HG02678 (cell line): ENCODE measurements around the gene SRPRB.

Experiments used
- ATAC-seq: cut with Tn5 transposase; IDR thresholded peaks from one replicate; pipeline ENCODE4 v1.9.1; 2021; ENCODE audit warnings: mild to moderate bottlenecking, moderate library complexity; ENCODE audit not compliant: unreplicated experiment

The SRPRB gene

GRCh38 chr3:133840055-133840737 is 34.6 kb downstream of the SRPRB start:
- ATAC-seq: no peak

GRCh38 chr3:133840767-133841166 is 35.2 kb downstream of the SRPRB start:
- no peak for ATAC-seq

- ATAC-seq: no peak
Measured at GRCh38 chr3:133841196-133841595, 35.6 kb downstream of the SRPRB start.

GRCh38 chr3:133842158-133842557 is 36.5 kb downstream of the SRPRB start:
- ATAC-seq: no peak

GRCh38 chr3:133843634-133844033 is 38.0 kb downstream of the SRPRB start:
- ATAC-seq: no peak

GRCh38 chr3:133845127-133845526 is 39.5 kb downstream of the SRPRB start:
- no peak for ATAC-seq

- no peak for ATAC-seq
Measured at GRCh38 chr3:133849346-133849745, 43.7 kb downstream of the SRPRB start.

- no peak for ATAC-seq
Measured at GRCh38 chr3:133850034-133850433, 44.4 kb downstream of the SRPRB start.

- ATAC-seq: no peak
Measured at GRCh38 chr3:133851266-133851906, 45.8 kb downstream of the SRPRB start.

GRCh38 chr3:133851931-133852330 is 46.3 kb downstream of the SRPRB start:
- ATAC-seq: no peak

- ATAC-seq: no peak
Measured at GRCh38 chr3:133853063-133853924, 47.7 kb downstream of the SRPRB start.

- ATAC-seq: no peak
Measured at GRCh38 chr3:133853925-133854227, 48.3 kb downstream of the SRPRB start.

- no peak for ATAC-seq
Measured at GRCh38 chr3:133854264-133855001, 48.8 kb downstream of the SRPRB start.

GRCh38 chr3:133855002-133855370 is 49.4 kb downstream of the SRPRB start:
- ATAC-seq: no peak

- ATAC-seq: no peak
Measured at GRCh38 chr3:133855772-133856171, 50.2 kb downstream of the SRPRB start.

GRCh38 chr3:133856316-133856715 is 50.7 kb downstream of the SRPRB start:
- ATAC-seq: no peak

- ATAC-seq: no peak
Measured at GRCh38 chr3:133857767-133858166, 52.2 kb downstream of the SRPRB start.

GRCh38 chr3:133859381-133860234 is 54.0 kb downstream of the SRPRB start:
- no peak for ATAC-seq

GRCh38 chr3:133860519-133860918 is 54.9 kb downstream of the SRPRB start:
- ATAC-seq: no peak

- no peak for ATAC-seq
Measured at GRCh38 chr3:133862161-133862560, 56.5 kb downstream of the SRPRB start.
